Naive thymus-derived CD4-positive, alpha-beta T cell (primary cell): ENCODE results near the gene TMEM138. TPM values are rescaled to one million over a fixed set of nuclear protein-coding genes. Genes with fewer than 3 reads are reported as not detected.
A peak's percentile ranks its signal among the peaks of the same experiment; 100 is the strongest.

Source experiments
- ATAC-seq: fragments of 150-1000 bp; cut with Tn5 transposase; 2 replicates; pipeline ENCODE4 v1.10.0; 2021; ENCODE audit warnings: mild to moderate bottlenecking, moderate library complexity
- CTCF ChIA-PET: fragments of 350-600 bp; sonication (Branson Sonifier 250); formaldehyde crosslinking; loops from one replicate; lab custom pipeline; 2021; ENCODE audit warnings: antibody characterized with exemption; lab: Charles Lee
- POLR2A ChIA-PET: fragments of 350-600 bp; sonication (Branson Sonifier 250); formaldehyde crosslinking; loops from one replicate; lab custom pipeline; 2021; ENCODE audit warnings: antibody characterized with exemption, inconsistent platforms; lab: Charles Lee
- DNase-seq, 9 donors: peaks; one replicate each; pipeline versions ENCODE4 v3.0.0 to v3.0.0-alpha.2; 2020 to 2022; ENCODE audit warnings: mixed read lengths in 1 of 9
- H3K27ac ChIP-seq: one replicate; pipeline ENCODE4 v1.7.0; 2013; ENCODE audit warnings: mild to moderate bottlenecking, low read depth, low read length, moderate library complexity
- H3K27me3 ChIP-seq, 2 donors: one replicate each; pipeline ENCODE4 v1.7.0; 2013; ENCODE audit warnings: low read length in 2 of 2, mild to moderate bottlenecking in 2 of 2, moderate library complexity in 2 of 2; ENCODE audit not compliant: control insufficient read depth in 2 of 2, insufficient read depth in 2 of 2
- H3K36me3 ChIP-seq, 3 experiments: 1 replicate in 2 of 3; 2 replicates in 1 of 3; pipeline ENCODE4 v1.7.0; 2013; ENCODE audit warnings: low read length in 3 of 3, mild to moderate bottlenecking in 3 of 3, moderate library complexity in 1 of 3; ENCODE audit not compliant: insufficient read depth in 3 of 3, control insufficient read depth in 2 of 3
- H3K4me1 ChIP-seq, 2 donors: one replicate each; pipeline ENCODE4 v1.7.0; 2013; ENCODE audit warnings: low read length in 2 of 2, mild to moderate bottlenecking in 2 of 2, moderate library complexity in 1 of 2; ENCODE audit not compliant: control insufficient read depth in 2 of 2, insufficient read depth in 2 of 2
- H3K4me3 ChIP-seq: 2 replicates; pipeline ENCODE4 v1.7.0; 2013; ENCODE audit warnings: mild to moderate bottlenecking, low read length
- H3K9me3 ChIP-seq, 3 experiments: 1 replicate in 2 of 3; 2 replicates in 1 of 3; pipeline ENCODE4 v1.7.0; 2013; ENCODE audit warnings: low read length in 3 of 3; ENCODE audit not compliant: control insufficient read depth in 2 of 3
- H3K27ac Mint-ChIP-seq, 9 donors: one replicate each; pipeline ENCODE4 v1.8.0; 2020 to 2022; ENCODE audit warnings: mixed read lengths in 9 of 9, mild to moderate bottlenecking in 8 of 9, moderate library complexity in 5 of 9, inconsistent platforms in 2 of 9
- H3K27me3 Mint-ChIP-seq, 5 donors: one replicate each; pipeline ENCODE4 v1.8.0; 2021 to 2022; ENCODE audit warnings: mixed read lengths in 5 of 5, mild to moderate bottlenecking in 1 of 5
- H3K36me3 Mint-ChIP-seq, 5 donors: one replicate each; pipeline ENCODE4 v1.8.0; 2020 to 2022; ENCODE audit warnings: mixed read lengths in 5 of 5, mild to moderate bottlenecking in 3 of 5, inconsistent platforms in 1 of 5
- H3K4me1 Mint-ChIP-seq, 7 donors: one replicate each; pipeline ENCODE4 v1.8.0; 2020 to 2022; ENCODE audit warnings: mixed read lengths in 7 of 7, mild to moderate bottlenecking in 3 of 7, inconsistent platforms in 1 of 7
- H3K4me3 Mint-ChIP-seq, 10 donors: one replicate each; pipeline ENCODE4 v1.8.0; 2020 to 2022; ENCODE audit warnings: mild to moderate bottlenecking in 10 of 10, mixed read lengths in 10 of 10, moderate library complexity in 6 of 10, inconsistent platforms in 2 of 10
- H3K9me3 Mint-ChIP-seq, 11 donors: one replicate each; pipeline ENCODE4 v1.8.0; 2020 to 2022; ENCODE audit warnings: mixed read lengths in 11 of 11, mild to moderate bottlenecking in 4 of 11, inconsistent platforms in 1 of 11, moderate library complexity in 1 of 11
- intact Hi-C, 2 donors: fragments of 100-400 bp; cut with micrococcal nuclease; formaldehyde crosslinking; loops; one replicate each; pipeline ENCODE4 v1.15.1; 2023
- polyA plus RNA-seq, 2 donors: library from polyadenylated mRNA; unstranded; fragments of 300-500 nt; fragmentation: Illumina TruSeq; gene quantifications; one replicate each; pipeline ENCODE4 v1.2.3, GENCODE V29; 2021
- total RNA-seq, 6 experiments: library from RNA in 5 of 6; stranded (reverse) in 5 of 6; gene quantifications; 1 replicate in 5 of 6; 2 replicates in 1 of 6; pipeline ENCODE4 v1.2.3 and lab custom pipeline; 2021 to 2026

Gene TMEM138
- total and polyA plus RNA-seq, 7 experiments from 2014 or later: 42.9 to 65.1 (median 55.6) TPM

DNA sequence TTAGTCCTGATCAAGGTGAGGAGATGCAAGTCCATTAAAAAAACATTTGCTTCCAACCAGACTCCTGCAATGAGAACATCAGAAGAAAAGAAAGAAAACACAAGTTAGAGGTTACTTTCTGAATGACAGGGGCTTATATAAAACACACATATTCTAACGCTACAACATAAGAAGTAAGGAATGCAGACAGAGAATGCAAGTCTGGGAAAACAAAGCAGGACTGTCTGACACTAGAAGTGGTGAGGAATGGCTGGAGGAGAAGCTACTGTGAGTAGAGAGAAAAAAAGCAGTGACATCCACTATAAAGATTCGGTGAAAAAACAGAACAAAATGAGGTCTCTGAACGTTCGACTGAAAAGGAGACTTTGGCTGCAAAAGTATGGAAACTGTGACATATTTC is 42.5 kb downstream of the TMEM138 start:
- Histone ChIP-seq H3K27me3 (no peaks in the 10 kb centered on the region), H3K27ac (no peak overlapping the region), H3K9me3 (no peaks in the 10 kb centered on the region), H3K4me1 (no peaks in the 10 kb centered on the region), H3K36me3 (peaks cover 15 to 73% (median 26%) of the 10 kb centered on the region in 3 experiments), H3K4me3 (no peak overlapping the region)
- H3K4me1 Mint-ChIP-seq: peaks cover 0 to 1% (median 0%) of the 10 kb centered on the region in 7 donors
- ATAC-seq (no peak), DNase-seq (no peak)
- intact Hi-C loops: no loop called here
- no peak overlapping the region for H3K4me3 Mint-ChIP-seq
- peaks cover 3 to 38% (median 9%) of the 10 kb centered on the region in 5 donors for H3K36me3 Mint-ChIP-seq
- H3K9me3 Mint-ChIP-seq: peaks cover 0 to 2% (median 0%) of the 10 kb centered on the region in 11 donors
- POLR2A ChIA-PET: no interaction called here
- H3K27me3 Mint-ChIP-seq: no peaks in the 10 kb centered on the region
- CTCF ChIA-PET: no interaction called here
- peak overlapping the region in 3 of 9 donors; percentile 2 to 47 (median 27) for H3K27ac Mint-ChIP-seq

DNA sequence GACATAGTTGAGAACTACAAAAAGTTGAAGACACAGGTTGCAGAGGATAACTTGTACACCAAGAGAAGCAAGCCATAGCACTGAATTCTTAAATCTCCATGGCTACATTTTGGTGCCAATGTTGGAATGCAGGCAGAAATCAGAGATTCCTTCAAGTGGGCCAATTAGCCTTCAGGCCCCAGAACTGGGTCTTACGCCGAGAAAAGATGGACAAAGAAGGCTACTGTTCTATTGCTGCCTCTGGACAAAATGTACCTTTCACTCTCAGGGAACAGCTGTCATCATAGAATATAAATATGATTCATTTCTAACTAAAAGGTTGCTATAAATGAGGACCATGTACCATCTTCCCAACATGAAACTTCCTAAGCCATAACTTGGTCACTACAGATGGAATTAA is 43.9 kb downstream of the TMEM138 start:
- POLR2A ChIA-PET: no interaction called here
- peaks cover 20 to 86% (median 33%) of the 10 kb centered on the region in 3 experiments for H3K36me3 ChIP-seq
- peaks cover 6 to 42% (median 7%) of the 10 kb centered on the region in 5 donors for H3K36me3 Mint-ChIP-seq

DNA sequence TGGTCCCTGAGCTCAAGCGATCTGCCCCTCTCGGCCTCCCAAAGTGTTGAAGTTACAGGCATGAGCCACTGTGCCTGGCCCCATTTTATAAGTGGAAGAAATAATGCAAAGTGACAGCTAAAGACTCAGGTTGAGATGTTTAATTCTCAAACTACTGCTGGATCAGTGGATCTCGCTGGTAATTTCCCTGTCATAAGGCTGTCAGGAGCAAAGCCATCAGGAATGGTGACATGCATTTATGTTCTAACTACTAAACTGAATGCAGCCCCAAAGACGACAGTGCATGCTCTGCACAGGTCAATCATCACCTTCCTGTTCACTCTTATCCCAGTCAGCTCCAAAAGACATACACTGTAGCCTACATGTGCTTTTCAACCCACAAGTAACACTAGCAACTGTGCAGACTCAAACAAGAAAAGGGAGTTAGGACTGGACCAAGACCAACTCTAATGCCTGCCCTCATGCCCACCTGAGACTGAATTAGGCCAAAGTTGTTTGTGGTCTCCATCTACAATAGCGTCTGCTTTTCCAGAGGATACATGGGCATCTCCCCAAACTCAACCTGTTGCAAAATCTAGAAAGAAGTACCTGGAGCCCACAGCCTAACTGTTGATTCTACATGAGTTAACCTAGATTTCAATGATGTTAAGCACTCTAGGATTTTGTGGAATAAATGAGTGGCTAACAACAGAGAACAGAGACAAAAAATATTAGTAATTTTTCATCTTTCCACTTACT is 45.0 kb downstream of the TMEM138 start:
- Histone ChIP-seq H3K36me3 (peaks cover 28 to 90% (median 41%) of the 10 kb centered on the region in 3 experiments), H3K4me3 (no peak overlapping the region), H3K4me1 (no peaks in the 10 kb centered on the region), H3K27me3 (no peaks in the 10 kb centered on the region), H3K27ac (no peak overlapping the region), H3K9me3 (no peaks in the 10 kb centered on the region)
- ChIA-PET CTCF (no interaction called here), POLR2A (no interaction called here)
- Mint-ChIP-seq H3K27ac (peak overlapping the region in 3 of 9 donors; percentile 24 to 70 (median 62)), H3K4me1 (peaks cover 0 to 7% (median 0%) of the 10 kb centered on the region in 7 donors), H3K27me3 (no peaks in the 10 kb centered on the region), H3K4me3 (no peak overlapping the region), H3K36me3 (peaks cover 8 to 51% (median 16%) of the 10 kb centered on the region in 5 donors), H3K9me3 (peaks cover 0 to 2% (median 0%) of the 10 kb centered on the region in 11 donors)
- ATAC-seq: no peak
- DNase-seq: no peak
- intact Hi-C loops: no loop called here

More for the DNA sequence above, 43.9 kb downstream of the TMEM138 start:
- Mint-ChIP-seq H3K27ac (peak overlapping the region in 2 of 9 donors; percentile 5 to 32), H3K9me3 (peaks cover 0 to 2% (median 0%) of the 10 kb centered on the region in 11 donors), H3K4me1 (peaks cover 0 to 4% (median 0%) of the 10 kb centered on the region in 7 donors), H3K27me3 (no peaks in the 10 kb centered on the region), H3K4me3 (no peak overlapping the region)
- DNase-seq (no peak), ATAC-seq (no peak)
- CTCF ChIA-PET: no interaction called here
- H3K9me3 ChIP-seq: no peaks in the 10 kb centered on the region
- no peaks in the 10 kb centered on the region for H3K27me3 ChIP-seq
- intact Hi-C loops: no loop called here
- H3K27ac ChIP-seq: no peak overlapping the region
- no peak overlapping the region for H3K4me3 ChIP-seq
- H3K4me1 ChIP-seq: no peaks in the 10 kb centered on the region

DNA sequence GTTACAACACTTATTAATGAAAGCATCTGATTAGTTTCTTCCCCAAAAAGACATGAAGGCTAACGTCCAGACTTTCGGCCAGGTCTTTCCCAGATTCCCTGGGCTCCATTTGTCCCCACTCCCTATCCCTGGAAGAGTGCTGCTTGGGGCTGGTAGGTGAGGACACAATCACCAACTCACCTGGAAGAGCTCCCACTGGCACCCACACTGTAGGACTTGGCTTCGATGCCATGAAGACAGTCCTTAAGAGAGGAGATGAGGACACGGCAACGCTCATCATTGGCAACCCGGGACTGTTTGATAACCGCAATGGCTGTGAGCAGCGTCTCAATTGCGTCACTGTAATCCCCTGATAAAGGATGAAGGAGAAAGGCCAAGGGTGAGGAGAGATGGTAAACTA is 49.4 kb downstream of the TMEM138 start:
- peaks cover 0 to 27% (median 5%) of the 10 kb centered on the region in 7 donors for H3K4me1 Mint-ChIP-seq
- no peaks in the 10 kb centered on the region for H3K9me3 Mint-ChIP-seq
- H3K36me3 ChIP-seq: peaks cover 34 to 93% (median 48%) of the 10 kb centered on the region in 3 experiments

DNA sequence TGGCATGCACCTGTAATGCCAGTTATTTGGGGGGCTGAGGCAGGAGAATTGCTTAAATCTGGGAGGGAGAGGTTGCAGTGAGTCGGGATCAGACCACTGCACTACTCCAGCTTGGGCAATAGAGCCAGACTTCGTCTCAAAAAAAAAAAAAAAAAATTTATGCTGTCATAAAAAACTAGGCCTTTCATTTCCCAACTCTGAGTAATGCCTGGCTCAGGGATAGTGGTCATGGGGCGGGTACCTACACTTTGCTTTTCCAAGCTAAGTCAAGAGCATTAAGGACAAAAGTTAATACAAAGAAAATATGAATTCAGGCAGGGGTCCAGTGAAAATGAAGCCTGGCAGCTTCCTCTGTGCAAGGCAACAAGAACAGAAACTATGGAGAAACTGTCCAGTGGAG is 51.3 kb downstream of the TMEM138 start:
- Histone ChIP-seq H3K27me3 (no peaks in the 10 kb centered on the region), H3K36me3 (peaks cover 25 to 93% (median 48%) of the 10 kb centered on the region in 3 experiments), H3K27ac (no peak overlapping the region), H3K4me1 (no peaks in the 10 kb centered on the region), H3K4me3 (no peak overlapping the region), H3K9me3 (no peaks in the 10 kb centered on the region)
- Mint-ChIP-seq H3K9me3 (no peaks in the 10 kb centered on the region), H3K4me1 (peaks cover 15 to 44% (median 20%) of the 10 kb centered on the region in 7 donors), H3K27me3 (no peaks in the 10 kb centered on the region), H3K4me3 (no peak overlapping the region), H3K36me3 (peaks cover 17 to 56% (median 35%) of the 10 kb centered on the region in 5 donors), H3K27ac (peak overlapping the region in 3 of 9 donors; percentile 30 to 71 (median 45))
- intact Hi-C loops: no loop called here
- CTCF ChIA-PET: interaction anchor here (1.2 kb wide), 1 partner anchor 32 kb away, joined by 7 read pairs; no protein-coding TSS in a partner anchor
- DNase-seq: no peak
- POLR2A ChIA-PET: interaction anchor here (0.7 to 1.3 kb wide), 2 partner anchors 16 to 1764 kb away, joined by 3 read pairs; partner anchors contain the start of genes CPSF7 and SDHAF2
- no peak for ATAC-seq

More for the DNA sequence above, 49.4 kb downstream of the TMEM138 start:
- ChIA-PET CTCF (no interaction called here), POLR2A (interaction anchor here (0.6 to 1.5 kb wide), 2 partner anchors 9 to 981 kb away, joined by 3 to 9 read pairs; no protein-coding TSS in a partner anchor)
- Mint-ChIP-seq H3K27ac (peak overlapping the region in 2 of 9 donors; percentile 48 to 57), H3K4me3 (no peak overlapping the region), H3K36me3 (peaks cover 14 to 49% (median 33%) of the 10 kb centered on the region in 5 donors), H3K27me3 (no peaks in the 10 kb centered on the region)
- intact Hi-C loops: no loop called here
- Histone ChIP-seq H3K27me3 (no peaks in the 10 kb centered on the region), H3K27ac (no peak overlapping the region), H3K4me1 (no peaks in the 10 kb centered on the region), H3K4me3 (no peak overlapping the region), H3K9me3 (no peaks in the 10 kb centered on the region)
- ATAC-seq (no peak), DNase-seq (no peak)

DNA sequence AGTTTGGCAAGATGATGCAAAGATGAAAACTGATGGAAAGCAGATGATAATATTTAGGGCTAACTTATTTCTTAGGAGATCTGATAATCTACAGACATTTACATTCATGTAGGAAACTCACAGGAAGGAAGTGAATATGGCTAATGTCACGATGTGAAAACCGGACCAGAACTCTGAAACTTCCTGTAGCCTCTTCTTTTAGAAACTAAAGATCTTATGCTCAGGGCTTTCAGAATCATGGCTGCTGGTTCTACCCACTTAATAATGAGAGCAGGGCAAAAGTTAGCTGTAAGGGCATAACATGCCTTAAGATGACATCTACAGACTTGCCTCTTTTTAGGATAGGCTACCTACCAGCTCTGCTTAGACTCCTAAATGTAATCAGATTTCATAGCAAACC is 52.4 kb downstream of the TMEM138 start:
- Mint-ChIP-seq H3K9me3 (no peaks in the 10 kb centered on the region), H3K27ac (peak overlapping the region in 4 of 9 donors; percentile 53 to 70 (median 62)), H3K4me3 (peak overlapping the region in 1 of 10 donors; percentile 10), H3K27me3 (no peaks in the 10 kb centered on the region), H3K36me3 (peaks cover 17 to 61% (median 35%) of the 10 kb centered on the region in 5 donors), H3K4me1 (peaks cover 15 to 50% (median 28%) of the 10 kb centered on the region in 7 donors)
- H3K27ac ChIP-seq: no peak overlapping the region
- peaks cover 27 to 98% (median 45%) of the 10 kb centered on the region in 3 experiments for H3K36me3 ChIP-seq
- ATAC-seq (no peak), DNase-seq (no peak)
- ChIA-PET CTCF (interaction anchor here (1.2 kb wide), 1 partner anchor 31 kb away, joined by 7 read pairs; no protein-coding TSS in a partner anchor), POLR2A (no interaction called here)
- no peaks in the 10 kb centered on the region for H3K4me1 ChIP-seq
- no peaks in the 10 kb centered on the region for H3K9me3 ChIP-seq
- intact Hi-C loops: no loop called here
- H3K4me3 ChIP-seq: no peak overlapping the region
- no peaks in the 10 kb centered on the region for H3K27me3 ChIP-seq
